H1 (cell line): ENCODE measurements around the gene ZC3H7B. TPM values are rescaled to one million over a fixed set of nuclear protein-coding genes. Genes with fewer than 3 reads are reported as not detected.

Experiments used
- CTCF ChIA-PET: fragments of 300-600 bp; sonication (Branson Sonifier 250); formaldehyde crosslinking; loops from one replicate; lab custom pipeline; 2021; ENCODE audit not compliant: partially characterized antibody; lab: Charles Lee
- POLR2A ChIA-PET: fragments of 300-600 bp; sonication (Branson Sonifier 250); formaldehyde crosslinking; loops from one replicate; lab custom pipeline; 2021; ENCODE audit warnings: inconsistent platforms; ENCODE audit not compliant: partially characterized antibody; lab: Charles Lee
- DNase-seq, 2 experiments: peaks; one replicate each; pipeline versions ENCODE4 v3.0.0 to v3.0.0-alpha.2; 2010 to 2022; ENCODE audit warnings: low spot score in 2 of 2, low read depth in 1 of 2, mixed read lengths in 1 of 2
- FAIRE-seq: peaks from 2 replicates; lab custom pipeline; 2011; peaks lifted over from hg19 to GRCh38; lab: Jason Lieb, UNC
- H2AFZ ChIP-seq: 2 replicates; pipeline ENCODE4 v1.8.1; 2012; ENCODE audit warnings: low read length, inconsistent platforms
- H2AK5ac ChIP-seq: 2 replicates; pipeline ENCODE4 v1.6.1; 2013; ENCODE audit warnings: low read depth, low read length
- H2BK120ac ChIP-seq: replicated peaks from 2 replicates; pipeline ENCODE3; 2013; ENCODE audit warnings: low read depth, low read length, inconsistent platforms
- H2BK12ac ChIP-seq: 2 replicates; pipeline ENCODE4 v1.6.1; 2013; ENCODE audit warnings: low read depth, low read length
- H2BK15ac ChIP-seq: 2 replicates; pipeline ENCODE4 v1.6.1; 2013; ENCODE audit warnings: low read length
- H2BK20ac ChIP-seq: 2 replicates; pipeline ENCODE4 v1.6.1; 2013; ENCODE audit warnings: low read length
- H2BK5ac ChIP-seq: 2 replicates; pipeline ENCODE4 v1.6.1; 2013; ENCODE audit warnings: low read depth, low read length
- H3K14ac ChIP-seq: 2 replicates; pipeline ENCODE4 v1.6.1; 2013; ENCODE audit warnings: inconsistent platforms; ENCODE audit not compliant: insufficient read length
- H3K18ac ChIP-seq: 2 replicates; pipeline ENCODE4 v1.6.1; 2013; ENCODE audit warnings: low read length; ENCODE audit errors: extremely low read depth
- H3K23ac ChIP-seq: 2 replicates; pipeline ENCODE4 v1.6.1; 2013; ENCODE audit warnings: inconsistent platforms; ENCODE audit not compliant: insufficient read length
- H3K23me2 ChIP-seq: 2 replicates; pipeline ENCODE4 v1.6.1; 2013; ENCODE audit warnings: low read depth, low read length
- H3K27ac ChIP-seq: 2 replicates; pipeline ENCODE4 v1.6.1; 2011; ENCODE audit warnings: low read depth, low read length, inconsistent platforms
- H3K27me3 ChIP-seq, 4 experiments: replicated peaks in 1 of 4; 1 replicate in 1 of 4; 2 replicates in 3 of 4; pipeline versions ENCODE4 v1.6.1 to v1.8.1; 2011 to 2013; ENCODE audit warnings: low read length in 3 of 4, mild to moderate bottlenecking in 3 of 4, inconsistent platforms in 2 of 4, mixed read lengths in 2 of 4, moderate library complexity in 1 of 4; ENCODE audit not compliant: control insufficient read depth in 3 of 4, insufficient read depth in 3 of 4; ENCODE audit errors: extremely low read depth in 1 of 4
- H3K36me3 ChIP-seq, 4 experiments: 2 replicates each; pipeline versions ENCODE4 v1.6.1 to v1.8.1; 2011 to 2013; ENCODE audit warnings: mild to moderate bottlenecking in 4 of 4, low read length in 3 of 4, moderate library complexity in 2 of 4, control low read depth in 1 of 4, inconsistent platforms in 1 of 4; ENCODE audit not compliant: insufficient read depth in 4 of 4, control insufficient read depth in 2 of 4
- H3K4ac ChIP-seq: replicated peaks from 2 replicates; pipeline ENCODE3; 2013; ENCODE audit warnings: low read length, low read depth, mixed read lengths, inconsistent platforms; ENCODE audit not compliant: insufficient read length
- H3K4me1 ChIP-seq, 4 experiments: replicated peaks in 1 of 4; 1 replicate in 1 of 4; 2 replicates in 3 of 4; pipeline versions ENCODE4 v1.6.1 to v1.8.1; 2011 to 2013; ENCODE audit warnings: low read length in 3 of 4, inconsistent platforms in 2 of 4, mixed read lengths in 1 of 4; ENCODE audit not compliant: insufficient read depth in 4 of 4, control insufficient read depth in 3 of 4
- H3K4me2 ChIP-seq, 2 experiments: 2 replicates each; pipeline versions ENCODE4 v1.6.1 to v1.8.1; 2011 to 2013; ENCODE audit warnings: low read depth in 2 of 2, low read length in 2 of 2, control low read depth in 1 of 2, inconsistent platforms in 1 of 2, mild to moderate bottlenecking in 1 of 2; ENCODE audit not compliant: insufficient read depth in 1 of 2
- H3K4me3 ChIP-seq, 4 experiments: fragments of 200-600, 300-600 bp in 1 of 4; sonication (generic), shearing (Covaris generic), sonication (Bioruptor Twin) in 1 of 4; 2 replicates each; pipeline versions ENCODE4 v1.5.1 to v1.8.1; 2011 to 2016; ENCODE audit warnings: low read length in 4 of 4, low read depth in 3 of 4, control low read depth in 2 of 4, inconsistent platforms in 2 of 4, mild to moderate bottlenecking in 2 of 4, mixed read lengths in 1 of 4, moderate library complexity in 1 of 4; ENCODE audit not compliant: insufficient read depth in 2 of 4; ENCODE audit errors: extremely low read depth in 1 of 4
- H3K56ac ChIP-seq: replicated peaks from 2 replicates; pipeline ENCODE3; 2013; ENCODE audit warnings: low read depth, mild to moderate bottlenecking, mixed read lengths, low read length, inconsistent platforms; ENCODE audit not compliant: insufficient read length
- H3K79me1 ChIP-seq: 2 replicates; pipeline ENCODE4 v1.6.1; 2013; ENCODE audit warnings: low read depth, low read length, control low read depth
- H3K79me2 ChIP-seq, 2 experiments: 2 replicates each; pipeline versions ENCODE4 v1.6.1 to v1.8.1; 2012 to 2013; ENCODE audit warnings: low read length in 2 of 2, mild to moderate bottlenecking in 2 of 2, inconsistent platforms in 1 of 2; ENCODE audit not compliant: insufficient read depth in 2 of 2, control insufficient read depth in 1 of 2
- H3K9ac ChIP-seq, 4 experiments: replicated peaks in 1 of 4; 1 replicate in 1 of 4; 2 replicates in 3 of 4; pipeline versions ENCODE4 v1.6.1 to v1.8.1; 2011 to 2013; ENCODE audit warnings: low read depth in 3 of 4, low read length in 3 of 4, control low read depth in 2 of 4, mild to moderate bottlenecking in 2 of 4, moderate library complexity in 2 of 4, inconsistent platforms in 1 of 4; ENCODE audit errors: extremely low read depth in 1 of 4
- H3K9me3 ChIP-seq, 2 experiments: 2 replicates each; pipeline versions ENCODE4 v1.6.1 to v1.8.1; 2012 to 2013; ENCODE audit warnings: mild to moderate bottlenecking in 2 of 2, moderate library complexity in 2 of 2, control low read depth in 1 of 2, inconsistent platforms in 1 of 2, low read depth in 1 of 2, low read length in 1 of 2, mixed read lengths in 1 of 2; ENCODE audit not compliant: insufficient read depth in 2 of 2
- H4K20me1 ChIP-seq, 2 experiments: replicated peaks in 1 of 2; 2 replicates each; pipeline versions ENCODE3 to v1.8.1; 2011 to 2013; ENCODE audit warnings: inconsistent platforms in 2 of 2, low read length in 2 of 2, mild to moderate bottlenecking in 1 of 2; ENCODE audit not compliant: insufficient read depth in 2 of 2, control insufficient read depth in 1 of 2
- H4K5ac ChIP-seq: 2 replicates; pipeline ENCODE4 v1.6.1; 2013; ENCODE audit warnings: low read length, low read depth, mixed read lengths, inconsistent platforms; ENCODE audit not compliant: insufficient read length
- H4K8ac ChIP-seq: 2 replicates; pipeline ENCODE4 v1.8.0; 2013; ENCODE audit warnings: mild to moderate bottlenecking, moderate library complexity, low read length, inconsistent platforms; ENCODE audit not compliant: insufficient read depth; ENCODE audit errors: extremely low read depth
- H4K91ac ChIP-seq: replicated peaks from 2 replicates; pipeline ENCODE3; 2013; ENCODE audit warnings: low read length, mixed read lengths, inconsistent platforms; ENCODE audit not compliant: insufficient read length
- WGBS, 2 experiments: shearing (Covaris generic) in 1 of 2; methylation state at CpG; one replicate each; pipeline versions ENCODE4 v1.1.6 to v1.1.7; 2013 to 2015; ENCODE audit warnings: low lambda C conversion rate in 2 of 2, mixed read lengths in 2 of 2, inconsistent platforms in 1 of 2, low coverage in 1 of 2, missing lambda C conversion rate in 1 of 2; ENCODE audit not compliant: insufficient replicate concordance in 2 of 2, insufficient coverage in 1 of 2, insufficient read length in 1 of 2; ENCODE audit errors: extremely low coverage in 1 of 2, missing lambda C conversion rate in 1 of 2; 5-methylcytosine and 5-hydroxymethylcytosine counted together
- polyA plus RNA-seq, 7 experiments: library from polyadenylated mRNA; depleted of rRNA in 3 of 7; stranded (reverse) in 5 of 7; unstranded in 2 of 7; fragments of >200 nt in 5 of 7; fragments of 200-250 nt in 2 of 7; gene quantifications; 1 replicate in 5 of 7; 2 replicates in 1 of 7; 4 replicates in 1 of 7; pipeline versions ENCODE4 v1.2.1 to v1.2.3, GENCODE V29; 2011 to 2013; ENCODE audit warnings: missing spikeins in 2 of 7, mixed read lengths in 2 of 7
- total RNA-seq: library from RNA; stranded (reverse); fragmentation: NEBNext Ultra II Directional; extraction: Animal tissue kit (Norgen Biotek cat#: 25700); gene quantifications from 2 replicates; pipeline ENCODE4 v1.2.1, GENCODE V29; 2021
- TF ChIP-seq, protein P1 (sequence below): IDR thresholded peaks from 2 replicates; pipeline ENCODE4 v1.6.1; 2011; ENCODE audit warnings: low read depth, mild to moderate bottlenecking, low read length; ENCODE audit not compliant: insufficient read depth

Gene ZC3H7B
- total and polyA plus RNA-seq, 2 of the 8 experiments (the other 6 are each of a cell fraction or from before 2014, with no cell fraction given): 35.5 to 78.6 TPM

DNA sequence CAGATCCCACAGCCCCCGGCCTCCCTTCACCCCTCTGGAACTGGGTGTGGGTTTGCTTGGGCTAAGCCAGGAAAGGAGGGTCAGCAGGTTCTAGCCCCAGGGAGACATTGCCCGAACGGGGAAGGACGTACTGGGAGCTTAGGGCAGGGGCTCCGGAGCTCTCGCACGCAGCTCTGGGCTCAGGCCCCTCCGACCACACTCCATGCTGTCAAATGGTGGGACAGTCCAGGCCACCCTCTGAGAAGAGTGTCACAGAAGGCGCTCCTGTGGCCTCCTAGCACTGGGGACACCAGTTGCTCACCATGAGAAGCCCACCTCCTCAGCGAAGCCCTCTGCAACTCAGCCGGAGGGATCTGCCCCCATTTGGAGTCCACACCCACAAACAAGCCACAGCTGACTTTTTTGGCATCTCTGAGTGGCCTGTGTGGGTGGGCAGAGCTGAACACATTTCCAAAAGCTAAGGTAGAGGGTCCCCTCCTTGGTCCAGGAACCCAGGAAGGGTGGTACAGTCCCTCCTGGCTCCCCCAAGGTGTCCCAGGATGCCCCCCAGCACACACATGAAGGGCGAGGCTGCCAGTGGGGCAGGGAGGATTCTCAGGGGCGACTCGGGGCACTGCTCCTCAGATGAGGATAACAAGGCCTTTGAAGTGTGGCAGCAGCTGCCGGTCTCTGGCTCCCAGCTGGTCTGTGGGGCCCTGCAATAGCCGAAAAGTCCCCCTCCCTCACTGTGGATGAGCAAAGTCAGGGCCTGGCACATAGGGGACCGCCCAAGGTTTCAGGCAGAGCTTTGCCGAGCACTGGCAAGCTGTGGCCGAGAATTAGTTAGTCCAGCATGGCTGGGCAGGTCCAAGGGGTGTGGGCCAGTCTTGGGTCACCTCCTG is 67.5 kb downstream of the ZC3H7B start:
- no peak overlapping the region for H2BK15ac ChIP-seq
- H3K36me3 ChIP-seq: no peaks in the 10 kb centered on the region
- no peak overlapping the region for H3K14ac ChIP-seq
- no peaks in the 10 kb centered on the region for H3K23me2 ChIP-seq
- no peaks in the 10 kb centered on the region for H4K20me1 ChIP-seq
- no peak overlapping the region for H3K18ac ChIP-seq
- no peak overlapping the region for H3K4ac ChIP-seq
- no peaks in the 10 kb centered on the region; a peak in 1 of 7 replicates for H3K27me3 ChIP-seq
- no peak overlapping the region for H2BK12ac ChIP-seq
- H3K9me3 ChIP-seq: no peaks in the 10 kb centered on the region
- WGBS, 2 experiments: 84% methylated on average over 19 of the region's 19 CpGs; no CpG with 5 or more reads in 1 of the 2 experiments
- H3K4me1 ChIP-seq: peaks cover 9 to 22% (median 15%) of the 10 kb centered on the region in 4 experiments
- ChIA-PET CTCF (interaction anchor here (0.6 to 1.8 kb wide), 4 partner anchors 11 to 132 kb away, joined by 3 to 5 read pairs (median 3); no protein-coding TSS in a partner anchor), POLR2A (interaction anchor here (1.3 to 11.5 kb wide), 4 partner anchors 10 to 44 kb away, joined by 3 to 129 read pairs (median 4); partner anchors contain the start of gene TEF)
- no peak for FAIRE-seq
- H3K56ac ChIP-seq: no peak overlapping the region
- H2BK5ac ChIP-seq: no peak overlapping the region
- no peak overlapping the region for H3K4me3 ChIP-seq
- no peak overlapping the region for H3K27ac ChIP-seq
- no peak overlapping the region for H4K5ac ChIP-seq
- H4K91ac ChIP-seq: peak overlapping the region; percentile 77
- no peak for DNase-seq
- H2BK20ac ChIP-seq: no peak overlapping the region
- no peaks in the 10 kb centered on the region for H3K79me2 ChIP-seq
- H2AK5ac ChIP-seq: no peak overlapping the region
- H3K4me2 ChIP-seq: no peak overlapping the region
- no peak overlapping the region for H2AFZ ChIP-seq
- no peak overlapping the region; the same call in none of the 2 replicates for H4K8ac ChIP-seq
- no peaks in the 10 kb centered on the region for H3K79me1 ChIP-seq
- H3K23ac ChIP-seq: no peak overlapping the region
- no peak overlapping the region for H3K9ac ChIP-seq
- H2BK120ac ChIP-seq: no peak overlapping the region
- TF ChIP-seq, protein P1, sequence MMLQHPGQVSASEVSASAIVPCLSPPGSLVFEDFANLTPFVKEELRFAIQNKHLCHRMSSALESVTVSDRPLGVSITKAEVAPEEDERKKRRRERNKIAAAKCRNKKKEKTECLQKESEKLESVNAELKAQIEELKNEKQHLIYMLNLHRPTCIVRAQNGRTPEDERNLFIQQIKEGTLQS: no peak
